ENCODE measurements around the gene HIVEP1.

HIVEP1 gene

DNA sequence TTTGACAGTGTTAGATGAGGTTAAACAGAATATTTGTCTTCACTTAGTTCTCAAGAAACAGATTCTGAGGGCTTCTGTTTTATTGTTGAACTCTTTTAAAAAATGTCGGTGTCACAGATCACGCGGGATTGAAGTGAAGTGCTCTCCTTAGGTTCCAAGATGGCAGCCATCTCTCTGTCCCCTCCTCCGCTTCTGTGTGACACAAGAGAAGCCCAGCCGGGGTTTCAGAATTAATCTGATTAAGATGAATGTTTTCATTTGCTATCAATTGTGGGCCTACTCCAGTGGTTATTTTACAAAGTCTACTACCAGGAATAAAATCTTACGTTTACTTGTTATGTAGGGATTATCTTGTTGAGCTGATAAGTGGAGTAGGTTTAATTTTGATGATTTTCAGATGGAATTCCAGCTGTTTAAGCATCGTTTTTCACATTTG lies 10.9 kb downstream of the HIVEP1 start:
- Histone ChIP-seq H3K27ac (replicated peaks; ENCODE audit: low read length) (no peak overlapping the region), H2AFZ (ENCODE audit: low read length) (no peak overlapping the region), H3K9me3 (replicated peaks in 1 of 2; ENCODE audit: control insufficient read depth in 2 of 2, insufficient read depth in 1 of 2, low read depth in 1 of 2, low read length in 2 of 2) (no peaks in the 10 kb centered on the region), H2AK5ac (ENCODE audit: low read depth, low read length) (no peak overlapping the region), H3K4ac (ENCODE audit: low read length) (no peak overlapping the region), H3K9ac (ENCODE audit: low read depth, low read length, poor library complexity) (no peak overlapping the region), H3K36me3 (replicated peaks in 1 of 2; ENCODE audit: control insufficient read depth in 2 of 2, insufficient read depth in 2 of 2, low read length in 2 of 2) (peaks cover 7 to 53% of the 10 kb centered on the region in 2 donors), H3K4me2 (ENCODE audit: insufficient read depth, low read length, poor library complexity, severe bottlenecking) (no peak overlapping the region), H3K4me3 (ENCODE audit: low read length in 2 of 2) (no peak overlapping the region), H3K18ac (ENCODE audit: low read length) (no peak overlapping the region), H3K4me1 (ENCODE audit: control insufficient read depth in 2 of 2, insufficient read depth in 1 of 2, low read depth in 1 of 2, low read length in 2 of 2) (no peaks in the 10 kb centered on the region), H3K14ac (ENCODE audit: low read length) (no peak overlapping the region), H2BK120ac (ENCODE audit: low read depth, low read length) (no peak overlapping the region), H3K79me1 (ENCODE audit: low read depth, low read length) (peaks cover 2% of the 10 kb centered on the region), H4K8ac (ENCODE audit: low read depth, low read length) (no peak overlapping the region), H4K91ac (ENCODE audit: low read depth, low read length, poor library complexity) (no peak overlapping the region), H2BK15ac (ENCODE audit: low read length) (no peak overlapping the region), H2BK5ac (ENCODE audit: low read length) (no peak overlapping the region), H3K27me3 (ENCODE audit: control insufficient read depth in 3 of 3, insufficient read depth in 3 of 3, low read depth in 1 of 3, low read length in 3 of 3) (no peaks in the 10 kb centered on the region), H3K23ac (ENCODE audit: low read depth, low read length, poor library complexity) (no peak overlapping the region), H2BK12ac (ENCODE audit: low read length) (no peak overlapping the region)
- DNase-seq (ENCODE audit: low spot score) = no peak
- no CpG with 5 or more reads among the region's 7 CpGs for WGBS, 2 donors (ENCODE audit: extremely low coverage in 2 of 2, insufficient read length in 2 of 2, insufficient replicate concordance in 1 of 2)

DNA sequence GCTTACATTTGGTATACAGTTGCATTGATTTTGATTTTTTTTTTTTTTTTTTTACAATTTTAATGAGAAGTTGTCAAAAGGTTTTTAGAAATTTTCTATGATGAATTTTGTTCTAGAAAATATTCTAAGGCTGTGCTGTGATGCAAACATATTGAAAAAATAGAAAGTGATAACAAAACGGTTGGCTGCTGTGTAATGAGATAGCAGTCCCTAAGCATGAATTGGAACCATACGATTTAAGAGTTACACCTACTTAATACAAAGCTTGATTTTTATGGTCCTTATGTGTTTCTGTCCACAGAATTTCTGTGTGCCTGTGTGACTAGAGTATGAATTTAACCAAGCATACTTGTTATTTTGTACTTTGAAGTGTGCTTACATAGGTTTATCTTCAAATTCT lies 12.1 kb downstream of the HIVEP1 start:
- H2BK120ac ChIP-seq (ENCODE audit: low read depth, low read length) = no peak overlapping the region
- H3K27me3 ChIP-seq (ENCODE audit: control insufficient read depth in 3 of 3, insufficient read depth in 3 of 3, low read depth in 1 of 3, low read length in 3 of 3) = no peaks in the 10 kb centered on the region
- H4K91ac ChIP-seq (ENCODE audit: low read depth, low read length, poor library complexity) = no peak overlapping the region
- H2BK15ac ChIP-seq (ENCODE audit: low read length) = no peak overlapping the region
- no peak overlapping the region for H2AK5ac ChIP-seq (ENCODE audit: low read depth, low read length)
- H3K27ac ChIP-seq (replicated peaks; ENCODE audit: low read length) = no peak overlapping the region
- H3K4me1 ChIP-seq (ENCODE audit: control insufficient read depth in 2 of 2, insufficient read depth in 1 of 2, low read depth in 1 of 2, low read length in 2 of 2) = no peaks in the 10 kb centered on the region
- no peak overlapping the region for H3K23ac ChIP-seq (ENCODE audit: low read depth, low read length, poor library complexity)
- DNase-seq (ENCODE audit: low spot score) = no peak
- no peak overlapping the region for H3K4me2 ChIP-seq (ENCODE audit: insufficient read depth, low read length, poor library complexity, severe bottlenecking)
- no peak overlapping the region for H4K8ac ChIP-seq (ENCODE audit: low read depth, low read length)
- H3K9me3 ChIP-seq (replicated peaks in 1 of 2; ENCODE audit: control insufficient read depth in 2 of 2, insufficient read depth in 1 of 2, low read depth in 1 of 2, low read length in 2 of 2) = peaks cover 0 to 2% of the 10 kb centered on the region in 2 donors
- no peak overlapping the region for H2BK5ac ChIP-seq (ENCODE audit: low read length)
- no peak overlapping the region for H3K14ac ChIP-seq (ENCODE audit: low read length)
- no peak overlapping the region for H3K9ac ChIP-seq (ENCODE audit: low read depth, low read length, poor library complexity)
- peaks cover 2% of the 10 kb centered on the region for H3K79me1 ChIP-seq (ENCODE audit: low read depth, low read length)
- no peak overlapping the region for H3K4me3 ChIP-seq (ENCODE audit: low read length in 2 of 2)
- H2BK12ac ChIP-seq (ENCODE audit: low read length) = no peak overlapping the region
- no peak overlapping the region for H2AFZ ChIP-seq (ENCODE audit: low read length)
- H3K36me3 ChIP-seq (replicated peaks in 1 of 2; ENCODE audit: control insufficient read depth in 2 of 2, insufficient read depth in 2 of 2, low read length in 2 of 2) = peaks cover 8 to 46% of the 10 kb centered on the region in 2 donors
- whole genome bisulfite sequencing, 2 donors (ENCODE audit: extremely low coverage in 2 of 2, insufficient read length in 2 of 2, insufficient replicate concordance in 1 of 2) = no CpG with 5 or more reads among the region's 2 CpGs
- no peak overlapping the region for H3K4ac ChIP-seq (ENCODE audit: low read length)
- H3K18ac ChIP-seq (ENCODE audit: low read length) = no peak overlapping the region

DNA sequence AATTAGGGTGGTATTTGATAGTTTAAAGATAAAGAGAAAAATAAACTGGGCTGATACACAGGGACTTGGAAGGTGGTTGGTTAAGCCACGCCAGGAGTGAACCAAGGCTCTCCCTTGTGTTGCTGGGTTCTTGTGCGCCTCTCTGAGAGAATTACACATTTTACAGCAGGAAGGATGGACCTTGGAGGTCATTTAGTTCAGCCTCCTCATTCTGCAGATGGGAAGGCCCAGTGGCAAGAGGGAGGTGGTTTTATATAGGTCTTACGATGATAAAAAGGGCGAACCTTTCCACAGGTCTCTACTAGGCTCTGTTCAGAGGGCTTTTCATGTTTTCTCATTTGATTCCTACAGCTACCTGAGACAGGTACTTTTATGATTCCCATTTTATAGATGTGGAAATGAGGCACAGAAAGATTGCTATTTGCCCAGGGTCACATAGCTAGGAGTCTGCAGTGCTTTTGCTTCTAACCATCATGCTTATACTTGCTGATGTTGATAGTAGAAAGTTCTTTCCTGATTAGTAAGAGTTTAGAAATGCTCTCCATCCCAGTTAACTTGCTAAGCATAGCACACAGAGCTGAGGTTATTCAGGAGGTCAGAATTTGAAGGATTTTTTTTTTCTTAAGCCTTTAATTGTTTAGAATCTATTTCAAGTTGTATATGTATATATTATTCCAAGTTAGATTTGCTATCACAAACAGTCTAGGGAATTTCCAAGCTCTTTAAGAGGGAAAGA lies 12.8 kb downstream of the HIVEP1 start:
- Histone ChIP-seq H3K23ac (ENCODE audit: low read depth, low read length, poor library complexity) (no peak overlapping the region), H3K4me1 (ENCODE audit: control insufficient read depth in 2 of 2, insufficient read depth in 1 of 2, low read depth in 1 of 2, low read length in 2 of 2) (no peaks in the 10 kb centered on the region), H2BK5ac (ENCODE audit: low read length) (no peak overlapping the region), H3K4me2 (ENCODE audit: insufficient read depth, low read length, poor library complexity, severe bottlenecking) (no peak overlapping the region), H3K27ac (replicated peaks; ENCODE audit: low read length) (no peak overlapping the region), H3K79me1 (ENCODE audit: low read depth, low read length) (peaks cover 2% of the 10 kb centered on the region), H4K8ac (ENCODE audit: low read depth, low read length) (no peak overlapping the region), H3K27me3 (ENCODE audit: control insufficient read depth in 3 of 3, insufficient read depth in 3 of 3, low read depth in 1 of 3, low read length in 3 of 3) (no peaks in the 10 kb centered on the region), H3K18ac (ENCODE audit: low read length) (no peak overlapping the region), H2AK5ac (ENCODE audit: low read depth, low read length) (no peak overlapping the region), H3K4me3 (ENCODE audit: low read length in 2 of 2) (no peak overlapping the region), H3K36me3 (replicated peaks in 1 of 2; ENCODE audit: control insufficient read depth in 2 of 2, insufficient read depth in 2 of 2, low read length in 2 of 2) (peaks cover 8 to 39% of the 10 kb centered on the region in 2 donors), H2BK12ac (ENCODE audit: low read length) (no peak overlapping the region), H3K4ac (ENCODE audit: low read length) (no peak overlapping the region), H4K91ac (ENCODE audit: low read depth, low read length, poor library complexity) (no peak overlapping the region), H2BK120ac (ENCODE audit: low read depth, low read length) (no peak overlapping the region), H2AFZ (ENCODE audit: low read length) (no peak overlapping the region), H2BK15ac (ENCODE audit: low read length) (no peak overlapping the region), H3K14ac (ENCODE audit: low read length) (no peak overlapping the region), H3K9me3 (replicated peaks in 1 of 2; ENCODE audit: control insufficient read depth in 2 of 2, insufficient read depth in 1 of 2, low read depth in 1 of 2, low read length in 2 of 2) (peaks cover 0 to 8% of the 10 kb centered on the region in 2 donors), H3K9ac (ENCODE audit: low read depth, low read length, poor library complexity) (no peak overlapping the region)
- WGBS, 2 donors (ENCODE audit: extremely low coverage in 2 of 2, insufficient read length in 2 of 2, insufficient replicate concordance in 1 of 2) = no CpG with 5 or more reads among the region's 4 CpGs
- no peak for DNase-seq (ENCODE audit: low spot score)

DNA sequence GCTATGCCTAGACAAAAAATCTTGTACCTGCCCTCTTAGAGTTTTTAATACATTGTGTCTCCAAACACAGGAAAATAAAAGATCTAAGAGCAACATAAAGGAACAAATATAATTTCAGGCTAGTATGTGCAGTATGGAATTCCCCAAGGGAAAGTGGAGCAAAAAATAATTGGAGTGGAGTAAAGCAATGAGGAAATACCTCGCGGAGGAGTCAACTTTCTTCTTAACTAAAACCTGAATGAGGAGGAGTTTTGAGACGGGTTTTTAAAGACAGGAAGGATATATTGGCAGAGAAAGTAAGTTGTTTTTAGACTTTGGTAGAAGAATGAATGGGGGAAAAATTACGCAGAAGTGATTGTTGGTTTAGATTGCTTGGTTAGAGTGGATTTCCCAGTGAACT lies 14.0 kb downstream of the HIVEP1 start:
- Histone ChIP-seq H4K91ac (ENCODE audit: low read depth, low read length, poor library complexity) (no peak overlapping the region), H3K79me1 (ENCODE audit: low read depth, low read length) (peaks cover 2% of the 10 kb centered on the region), H2BK120ac (ENCODE audit: low read depth, low read length) (no peak overlapping the region), H2BK12ac (ENCODE audit: low read length) (no peak overlapping the region), H3K4ac (ENCODE audit: low read length) (no peak overlapping the region), H3K23ac (ENCODE audit: low read depth, low read length, poor library complexity) (no peak overlapping the region), H3K14ac (ENCODE audit: low read length) (no peak overlapping the region), H2BK15ac (ENCODE audit: low read length) (no peak overlapping the region), H4K8ac (ENCODE audit: low read depth, low read length) (no peak overlapping the region), H3K36me3 (replicated peaks in 1 of 2; ENCODE audit: control insufficient read depth in 2 of 2, insufficient read depth in 2 of 2, low read length in 2 of 2) (peaks cover 5 to 32% of the 10 kb centered on the region in 2 donors), H3K9ac (ENCODE audit: low read depth, low read length, poor library complexity) (no peak overlapping the region), H3K27ac (replicated peaks; ENCODE audit: low read length) (no peak overlapping the region), H2AK5ac (ENCODE audit: low read depth, low read length) (no peak overlapping the region), H3K4me1 (ENCODE audit: control insufficient read depth in 2 of 2, insufficient read depth in 1 of 2, low read depth in 1 of 2, low read length in 2 of 2) (no peaks in the 10 kb centered on the region), H2AFZ (ENCODE audit: low read length) (no peak overlapping the region), H3K4me3 (ENCODE audit: low read length in 2 of 2) (no peak overlapping the region), H3K27me3 (ENCODE audit: control insufficient read depth in 3 of 3, insufficient read depth in 3 of 3, low read depth in 1 of 3, low read length in 3 of 3) (no peaks in the 10 kb centered on the region), H2BK5ac (ENCODE audit: low read length) (no peak overlapping the region), H3K9me3 (replicated peaks in 1 of 2; ENCODE audit: control insufficient read depth in 2 of 2, insufficient read depth in 1 of 2, low read depth in 1 of 2, low read length in 2 of 2) (peaks cover 0 to 17% of the 10 kb centered on the region in 2 donors), H3K4me2 (ENCODE audit: insufficient read depth, low read length, poor library complexity, severe bottlenecking) (no peak overlapping the region), H3K18ac (ENCODE audit: low read length) (no peak overlapping the region)
- DNase-seq (ENCODE audit: low spot score) = no peak
- 100% methylated on average over 1 of the region's 4 CpGs; no CpG with 5 or more reads in 1 of the 2 donors for WGBS, 2 donors (ENCODE audit: extremely low coverage in 2 of 2, insufficient read length in 2 of 2, insufficient replicate concordance in 1 of 2)

Measured in neuronal stem cell (in vitro differentiated cells).